Right ventricle myocardium superior (tissue), 1 donor: Measurements from ENCODE around the gene ABCB8. TPM values are rescaled to one million over a fixed set of nuclear protein-coding genes. Genes with fewer than 3 reads are reported as not detected.

ENCODE experiments used
- ATAC-seq: fragments of 200-7000 bp; cut with Tn5 transposase; one replicate; pipeline ENCODE4 v1.9.1; 2020; ENCODE audit warnings: mild to moderate bottlenecking; ENCODE audit not compliant: poor library complexity
- DNase-seq: peaks from one replicate; pipeline ENCODE4 v3.0.0-alpha.2; 2020
- intact Hi-C: fragments of 100-400 bp; cut with DNase I; formaldehyde crosslinking; loops from one replicate; pipeline ENCODE4 v1.11.2; 2022
- total RNA-seq: library from RNA; stranded (reverse); fragmentation: NEBNext Ultra II Directional; extraction: Animal tissue kit (Norgen Biotek cat#: 25700); gene quantifications from one replicate; pipeline ENCODE4 v1.2.1, GENCODE V29; 2021
- donor health status: DM: no; HTN: yes; CAD: no; lungs with severe emphysema.

Gene ABCB8
- total RNA-seq, 1 donor from 2014 or later: 24.6 TPM

DNA sequence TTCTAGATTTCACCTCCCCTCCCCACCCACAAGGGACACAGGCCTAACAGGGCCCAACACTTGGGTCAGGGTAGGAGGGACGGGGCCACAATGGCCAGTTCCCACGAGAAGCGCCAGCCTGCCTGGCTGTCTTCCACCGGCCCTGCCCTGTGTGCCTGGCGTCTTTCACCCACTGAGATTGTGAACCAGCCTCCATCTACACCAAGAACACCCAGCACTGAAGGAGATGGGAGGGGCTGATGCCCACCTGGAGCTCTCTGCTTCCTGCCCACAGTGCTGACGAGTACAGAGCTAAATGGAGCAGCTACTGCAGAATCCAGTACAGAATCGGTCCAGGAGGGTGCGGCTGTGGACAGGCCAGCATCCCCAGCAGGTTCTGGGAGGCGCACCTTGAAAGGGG lies 17.7 kb downstream of the ABCB8 start:
- intact Hi-C loops: no loop called here
- DNase-seq: no peak
- no peak for ATAC-seq

DNA sequence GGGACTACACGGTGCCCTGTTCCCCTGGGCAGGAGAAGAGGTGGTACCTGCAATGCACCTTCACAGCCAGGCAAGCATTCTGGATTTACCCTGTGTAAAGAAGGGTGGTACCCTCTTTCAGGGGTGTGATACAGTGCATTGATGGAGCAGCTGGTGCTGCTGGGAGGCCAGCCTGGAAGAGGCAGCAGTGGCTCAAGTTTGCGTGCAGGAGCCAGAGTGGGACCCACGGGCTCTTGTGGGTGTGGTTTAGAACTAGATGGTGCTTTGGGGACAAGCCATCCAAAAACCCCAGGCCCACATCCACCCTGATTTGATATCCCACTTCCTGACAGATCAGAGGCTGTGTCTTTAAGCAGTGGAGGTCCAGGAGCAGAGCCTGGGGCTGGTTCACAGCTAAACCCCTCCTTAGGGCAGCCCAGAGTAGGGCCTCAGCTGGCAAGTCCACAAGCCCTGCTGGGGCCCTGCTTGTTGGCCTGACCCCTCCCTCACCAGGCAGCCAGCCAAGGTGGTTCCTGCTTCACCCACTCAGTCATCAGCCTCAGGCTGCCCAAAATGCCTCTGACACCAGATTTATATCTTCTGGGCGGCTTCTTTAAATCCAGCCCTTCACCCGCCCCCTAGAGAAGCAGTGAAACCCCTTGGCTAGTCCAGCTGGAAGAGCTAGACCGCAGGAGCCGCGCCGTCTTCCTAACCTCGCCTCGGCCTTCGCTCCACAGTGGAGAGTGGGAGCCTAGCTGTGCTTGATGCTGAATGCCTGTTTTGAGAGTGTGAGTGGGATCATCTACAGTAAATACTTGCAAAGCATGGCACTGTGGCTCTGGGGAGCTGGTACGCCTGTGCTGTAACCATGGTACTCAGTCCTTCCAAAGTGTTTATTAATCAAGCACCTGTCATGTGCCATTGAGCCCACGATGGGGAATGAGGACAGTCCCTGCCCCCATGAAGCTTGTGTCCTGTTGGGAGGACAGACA lies 18.6 kb downstream of the ABCB8 start:
- no peak for ATAC-seq
- intact Hi-C loops: no loop called here
- DNase-seq: no peak

DNA sequence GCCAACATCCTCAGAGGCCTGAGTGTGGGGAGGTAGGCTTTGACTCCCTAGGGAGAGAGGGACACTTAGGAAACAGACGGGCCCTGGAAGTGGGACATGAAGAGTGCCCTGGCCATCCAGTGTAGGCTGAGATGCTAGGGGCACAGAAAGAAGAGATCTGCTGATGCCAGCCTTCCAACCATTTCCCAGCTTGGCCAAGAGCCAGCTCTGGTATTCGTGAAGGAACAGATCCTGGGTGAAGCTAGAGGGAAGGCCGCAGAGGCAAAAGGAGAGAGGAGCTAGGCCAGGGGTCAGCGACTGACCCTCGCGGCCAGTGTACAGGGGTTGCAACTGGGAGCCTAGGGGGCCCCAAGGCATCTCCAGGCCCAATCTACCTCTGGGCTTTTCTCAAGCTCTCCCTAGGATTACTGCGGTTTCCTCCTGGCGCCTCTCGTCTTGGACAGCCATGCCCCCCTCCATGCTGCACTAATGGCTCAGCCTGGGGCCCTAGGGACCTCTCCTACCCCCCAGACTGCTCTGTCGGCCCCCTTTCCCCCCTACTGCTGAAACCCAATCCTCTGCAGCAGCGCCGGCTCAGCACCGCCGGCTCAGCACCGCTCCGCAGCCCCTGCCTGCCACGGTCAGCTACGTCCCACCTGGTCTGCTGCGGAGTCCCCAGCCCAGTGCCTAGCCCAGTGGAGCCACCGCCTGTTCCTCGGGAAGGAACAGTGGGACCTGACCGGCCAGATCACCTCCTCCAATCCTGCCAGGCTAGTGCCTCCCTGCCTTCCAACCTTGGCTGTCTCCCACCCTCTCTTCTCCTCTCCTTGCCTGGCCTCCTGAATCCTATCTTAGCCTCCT lies 19.9 kb downstream of the ABCB8 start, which contains the start of gene ASIC3:
Gene ASIC3, plus strand, starts transcription at position 556 of the 840 bp plus-strand sequence. CDS start 355 bp downstream, outside the sequence.
- intact Hi-C loops: no loop called here
- ATAC-seq (no peak), DNase-seq (no peak)

DNA sequence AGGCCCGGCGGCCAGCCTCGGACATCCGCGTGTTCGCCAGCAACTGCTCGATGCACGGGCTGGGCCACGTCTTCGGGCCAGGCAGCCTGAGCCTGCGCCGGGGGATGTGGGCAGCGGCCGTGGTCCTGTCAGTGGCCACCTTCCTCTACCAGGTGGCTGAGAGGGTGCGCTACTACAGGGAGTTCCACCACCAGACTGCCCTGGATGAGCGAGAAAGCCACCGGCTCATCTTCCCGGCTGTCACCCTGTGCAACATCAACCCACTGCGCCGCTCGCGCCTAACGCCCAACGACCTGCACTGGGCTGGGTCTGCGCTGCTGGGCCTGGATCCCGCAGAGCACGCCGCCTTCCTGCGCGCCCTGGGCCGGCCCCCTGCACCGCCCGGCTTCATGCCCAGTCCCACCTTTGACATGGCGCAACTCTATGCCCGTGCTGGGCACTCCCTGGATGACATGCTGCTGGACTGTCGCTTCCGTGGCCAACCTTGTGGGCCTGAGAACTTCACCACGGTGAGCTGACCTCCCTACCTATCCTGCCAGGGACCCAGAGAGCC lies 20.7 kb downstream of the ABCB8 start:
- intact Hi-C loops: no loop called here
- no peak for ATAC-seq
- DNase-seq: no peak

DNA sequence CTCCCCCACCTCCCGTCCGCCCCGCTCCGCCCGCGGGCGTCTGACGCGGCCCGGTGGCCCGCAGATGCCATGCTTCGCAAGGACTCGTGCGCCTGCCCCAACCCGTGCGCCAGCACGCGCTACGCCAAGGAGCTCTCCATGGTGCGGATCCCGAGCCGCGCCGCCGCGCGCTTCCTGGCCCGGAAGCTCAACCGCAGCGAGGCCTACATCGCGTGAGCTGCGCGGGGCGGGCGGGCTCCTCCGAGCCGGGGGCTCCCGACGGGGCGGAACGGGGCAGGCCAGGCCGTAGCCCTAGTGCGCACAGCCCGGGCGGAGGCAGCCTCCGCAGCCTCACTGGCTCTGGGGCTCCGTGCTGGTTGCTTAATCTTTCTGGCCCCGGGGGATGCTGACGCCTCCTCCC lies 22.9 kb downstream of the ABCB8 start:
- DNase-seq (peak; percentile 71), ATAC-seq (peak; percentile 69)
- intact Hi-C loops: no loop called here

DNA sequence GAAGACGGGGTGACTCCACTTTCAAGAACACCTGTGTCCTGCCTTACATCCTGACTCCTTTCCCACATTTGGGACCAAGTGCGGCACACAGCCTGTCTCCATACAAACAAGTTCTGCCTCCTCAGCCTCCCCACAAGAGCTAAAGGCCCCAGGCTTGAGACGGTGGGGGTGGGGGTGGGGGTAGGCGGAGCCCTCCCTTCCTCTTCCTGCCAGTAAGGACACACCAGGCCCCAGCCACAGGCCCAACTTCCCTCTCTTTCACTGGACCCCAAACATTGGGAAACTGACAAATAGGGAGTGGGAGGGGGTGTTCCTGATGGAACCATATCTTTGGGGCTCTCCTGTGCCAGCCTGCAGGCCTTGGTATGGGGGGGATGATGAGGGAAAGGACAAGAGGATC lies 24.8 kb downstream of the ABCB8 start:
- DNase-seq (no peak), ATAC-seq (no peak)
- intact Hi-C loops: no loop called here

DNA sequence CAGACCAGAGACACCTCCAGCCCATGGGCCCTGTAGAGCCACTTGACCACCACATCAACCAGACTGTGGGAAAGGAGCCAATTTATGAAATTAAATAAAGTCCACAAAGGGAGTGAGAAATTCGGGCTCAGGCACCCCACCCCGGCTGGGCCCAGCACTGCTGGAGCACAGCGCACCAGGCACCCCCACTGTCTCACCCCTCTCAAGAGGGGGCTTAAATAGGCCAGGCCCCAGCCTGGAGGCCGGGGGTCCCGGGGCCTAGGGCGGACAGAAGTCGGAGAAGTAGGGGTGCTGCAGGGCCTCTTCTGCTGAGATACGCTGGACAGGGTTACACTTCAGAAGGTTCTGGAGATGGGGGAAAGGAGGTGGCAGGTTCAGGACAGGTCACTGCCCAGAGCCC lies 25.5 kb downstream of the ABCB8 start:
- no peak for DNase-seq
- no peak for ATAC-seq
- intact Hi-C loops: no loop called here

DNA sequence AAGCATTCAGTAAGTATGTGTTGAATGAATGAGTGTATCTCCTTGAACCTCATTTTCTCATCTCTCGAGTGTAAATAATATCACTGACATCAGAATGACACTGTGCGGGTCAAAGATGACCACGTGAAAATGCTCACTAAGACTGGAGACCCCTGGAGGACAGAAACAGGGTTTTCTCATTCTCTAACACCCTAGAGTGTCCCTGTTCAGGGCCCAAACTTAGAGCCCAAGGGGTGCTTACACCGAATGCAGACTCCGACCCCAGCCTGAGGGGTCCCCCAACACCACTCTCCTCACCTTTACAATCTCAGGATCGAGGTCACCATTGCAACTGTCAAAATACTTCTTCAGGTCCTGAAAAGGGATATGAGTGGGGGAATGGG lies 28.0 kb downstream of the ABCB8 start:
- ATAC-seq (no peak), DNase-seq (no peak)
- intact Hi-C loops: no loop called here

DNA sequence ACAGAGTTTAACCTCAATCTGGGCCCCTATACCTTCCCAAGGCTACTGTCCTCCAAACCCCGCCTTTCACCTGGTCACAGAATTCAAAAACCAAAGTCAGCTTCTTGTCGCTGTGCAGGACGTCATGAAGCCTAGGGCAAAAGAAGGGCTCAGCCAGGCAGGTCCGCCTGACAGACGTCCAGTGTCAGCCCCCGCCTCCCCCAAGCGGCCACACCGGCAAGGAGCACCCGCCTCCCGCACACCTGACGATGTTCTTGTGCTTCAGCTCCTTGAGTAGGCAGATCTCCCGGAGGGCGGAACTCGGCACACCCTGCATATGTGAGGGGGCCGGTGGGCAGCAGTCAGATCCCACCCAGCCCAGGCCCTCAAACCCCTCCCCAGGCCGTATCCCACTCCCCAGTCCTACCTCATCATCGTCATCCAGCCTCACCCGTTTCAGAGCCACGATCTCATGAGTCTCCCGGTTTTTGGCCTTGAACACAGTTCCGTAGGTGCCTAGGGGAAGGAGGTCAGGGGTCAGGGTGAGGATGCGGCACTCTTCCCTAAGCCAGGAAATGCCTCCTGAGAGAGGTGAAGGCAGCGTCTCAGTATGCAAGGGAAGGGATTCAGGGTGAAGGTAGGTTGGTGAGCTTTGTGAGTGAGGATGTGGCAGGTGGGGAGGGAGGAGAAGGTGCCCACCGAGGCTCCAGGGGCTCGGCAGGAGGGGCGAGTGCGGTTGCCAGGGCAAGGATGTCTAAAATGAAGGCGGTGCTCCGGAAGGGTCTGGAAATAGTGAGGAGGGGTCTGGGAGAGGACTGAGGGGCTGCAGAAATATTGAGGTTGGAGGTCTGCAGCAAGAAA lies 28.6 kb downstream of the ABCB8 start:
- intact Hi-C loops: no loop called here
- ATAC-seq: no peak
- no peak for DNase-seq

DNA sequence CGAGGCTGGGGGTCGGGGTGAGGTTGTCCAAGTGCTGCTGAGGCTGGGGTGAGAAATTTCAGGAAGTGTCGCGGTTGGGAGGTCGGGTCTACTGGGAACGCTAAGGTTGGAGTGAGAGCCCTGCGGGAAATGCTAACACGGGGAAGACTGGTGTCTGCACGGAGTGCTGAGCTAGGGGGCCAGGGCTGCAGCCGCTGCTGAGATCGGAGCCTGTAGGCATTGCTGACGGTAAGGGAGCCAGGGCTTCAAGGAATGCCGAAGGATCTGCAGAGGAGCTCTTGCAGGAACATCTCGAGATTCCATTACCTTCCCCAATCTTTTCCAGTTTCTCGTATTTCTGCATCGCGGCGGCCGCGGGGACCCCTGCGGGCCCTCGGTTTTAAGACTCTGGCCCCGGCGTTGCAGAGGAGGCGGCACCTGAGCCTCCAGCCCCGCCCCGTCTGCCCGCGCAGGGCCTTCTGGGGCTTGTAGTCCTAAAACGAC lies 29.3 kb downstream of the ABCB8 start, which contains the start of gene CDK5:
Gene CDK5, minus strand, starts transcription at position 392 of the 483 bp plus-strand sequence. Its CDS starts 49 bp downstream, at position 343.
- intact Hi-C loops: no loop called here
- DNase-seq: no peak
- peak; percentile 0 for ATAC-seq

DNA sequence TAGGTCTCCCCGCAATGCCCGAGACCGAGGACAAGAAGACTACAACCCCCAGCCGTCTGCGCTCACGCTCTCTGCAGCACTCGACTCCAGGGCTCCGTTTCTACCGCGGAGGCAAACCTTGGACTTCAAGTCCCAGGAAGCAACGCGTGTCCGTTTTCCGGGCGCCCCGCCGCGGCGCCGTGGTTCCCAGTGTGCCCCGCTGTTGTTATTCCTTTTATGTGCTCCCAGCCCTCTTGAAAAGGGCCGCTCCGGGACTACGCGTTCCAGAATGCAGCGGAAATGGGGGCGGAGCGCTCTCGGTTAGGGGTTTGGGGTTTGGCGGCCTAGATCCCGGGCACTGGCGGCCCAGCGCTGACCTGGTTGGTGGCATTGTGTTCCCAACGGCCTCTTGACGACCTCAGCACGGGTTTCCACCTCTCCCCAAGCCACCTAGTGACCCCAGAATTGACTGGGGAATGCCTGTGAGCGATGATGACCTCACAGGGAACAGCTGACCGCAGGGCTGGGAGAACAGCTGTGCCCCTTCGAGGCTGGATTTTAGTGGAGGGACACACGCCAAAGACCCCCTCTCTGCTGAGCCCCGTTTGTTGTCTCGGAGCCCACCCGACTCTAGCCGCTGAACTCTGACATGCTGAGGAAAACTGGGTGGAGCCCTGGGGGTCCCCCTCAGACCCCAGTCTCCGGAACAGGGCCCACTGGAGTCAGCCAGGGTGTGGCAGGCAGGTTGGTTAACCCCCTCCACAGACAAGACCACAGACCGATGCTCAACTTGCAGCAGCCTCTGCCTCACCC lies 29.9 kb downstream of the ABCB8 start:
- peak; percentile 99 for DNase-seq
- peak; percentile 89 for ATAC-seq
- intact Hi-C loops: no loop called here

DNA sequence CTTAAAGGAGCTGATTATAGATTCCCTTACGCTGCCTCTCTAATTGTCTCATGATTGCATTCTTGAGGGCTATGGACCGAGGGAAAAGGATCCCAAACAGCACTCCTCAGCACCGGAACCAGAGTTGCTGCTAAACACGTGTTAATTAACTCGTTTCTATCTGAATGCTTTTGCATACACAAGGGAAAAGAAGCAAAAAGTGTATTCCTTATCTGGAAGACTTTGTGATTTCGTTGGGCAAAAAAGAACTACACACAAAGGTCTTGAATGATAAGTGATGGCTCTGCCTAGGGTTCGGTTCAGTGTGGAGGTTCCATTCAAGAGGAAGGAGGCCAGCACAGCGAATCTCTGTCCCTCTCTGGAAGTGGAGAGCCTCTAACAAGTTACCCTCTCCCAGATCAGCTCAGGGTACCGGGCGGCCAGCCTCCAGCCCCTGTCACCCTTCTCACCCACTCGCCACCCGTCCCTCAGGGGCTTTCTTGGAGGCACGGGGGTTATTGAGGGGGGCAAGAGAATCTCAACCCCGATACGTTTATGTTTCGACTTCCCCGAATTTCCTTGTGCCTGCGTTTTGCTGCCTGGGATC lies 30.6 kb downstream of the ABCB8 start:
- intact Hi-C loops: no loop called here
- DNase-seq (no peak), ATAC-seq (no peak)

DNA sequence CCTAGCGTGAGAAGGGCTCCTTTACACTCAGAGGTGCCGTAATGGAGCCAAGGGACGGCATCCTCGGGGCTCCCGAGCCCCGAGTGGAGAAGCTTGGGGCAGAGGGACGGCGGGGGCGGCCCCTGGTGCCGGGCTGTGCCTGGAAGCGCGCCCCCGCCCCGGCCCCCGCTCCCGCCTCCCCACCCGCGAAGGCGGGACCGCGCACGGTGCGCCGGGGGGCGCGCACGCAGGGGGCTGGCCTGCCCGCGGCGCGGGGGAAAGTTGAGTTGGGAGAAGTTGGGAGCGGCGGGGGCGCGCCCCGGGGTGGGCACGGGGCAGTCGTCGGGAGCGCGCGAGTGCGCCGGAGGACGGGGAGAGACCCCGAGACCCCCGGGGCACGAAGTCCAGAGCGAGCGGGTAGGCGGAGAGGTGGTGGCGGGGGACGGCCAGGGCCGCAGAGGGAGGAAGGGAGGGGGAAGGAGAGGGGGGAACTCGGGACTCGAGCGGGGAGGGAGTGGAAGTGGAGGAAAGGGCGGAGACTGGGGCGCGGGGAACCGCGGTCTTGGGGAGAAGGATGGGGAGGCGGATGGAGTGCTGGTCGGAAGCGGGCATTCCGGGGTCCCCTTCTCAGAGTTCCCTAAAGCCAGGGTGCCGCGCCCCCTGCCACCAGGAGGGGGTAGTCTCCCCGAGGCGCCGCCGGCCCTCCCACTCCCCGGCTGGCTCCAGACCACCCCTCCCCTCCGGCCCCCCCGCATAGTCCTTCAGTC lies 31.3 kb downstream of the ABCB8 start, which contains the start of gene SLC4A2:
Gene SLC4A2, plus strand, starts transcription at position 223 of the 746 bp plus-strand sequence. CDS start 2,399 bp downstream, outside the sequence.
- intact Hi-C loops: no loop called here
- ATAC-seq (peak; percentile 75), DNase-seq (peak; percentile 88)

DNA sequence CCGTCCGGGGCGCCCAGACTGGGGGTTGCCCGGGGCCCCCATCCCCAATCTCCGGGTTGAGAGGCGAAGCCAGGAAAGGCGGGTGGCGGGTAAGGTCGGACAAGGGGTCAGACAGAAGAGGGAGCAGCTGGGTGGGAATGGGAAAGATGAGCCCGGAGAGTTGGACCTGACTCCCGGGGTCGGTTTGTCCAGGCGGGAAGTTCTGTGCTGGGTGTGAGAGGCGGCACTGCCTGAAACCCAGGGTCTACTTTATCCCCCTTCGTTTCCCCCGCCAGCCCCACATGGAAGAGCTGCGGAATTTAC lies 31.8 kb downstream of the ABCB8 start:
- ATAC-seq: no peak
- DNase-seq: no peak
- intact Hi-C loops: no loop called here

DNA sequence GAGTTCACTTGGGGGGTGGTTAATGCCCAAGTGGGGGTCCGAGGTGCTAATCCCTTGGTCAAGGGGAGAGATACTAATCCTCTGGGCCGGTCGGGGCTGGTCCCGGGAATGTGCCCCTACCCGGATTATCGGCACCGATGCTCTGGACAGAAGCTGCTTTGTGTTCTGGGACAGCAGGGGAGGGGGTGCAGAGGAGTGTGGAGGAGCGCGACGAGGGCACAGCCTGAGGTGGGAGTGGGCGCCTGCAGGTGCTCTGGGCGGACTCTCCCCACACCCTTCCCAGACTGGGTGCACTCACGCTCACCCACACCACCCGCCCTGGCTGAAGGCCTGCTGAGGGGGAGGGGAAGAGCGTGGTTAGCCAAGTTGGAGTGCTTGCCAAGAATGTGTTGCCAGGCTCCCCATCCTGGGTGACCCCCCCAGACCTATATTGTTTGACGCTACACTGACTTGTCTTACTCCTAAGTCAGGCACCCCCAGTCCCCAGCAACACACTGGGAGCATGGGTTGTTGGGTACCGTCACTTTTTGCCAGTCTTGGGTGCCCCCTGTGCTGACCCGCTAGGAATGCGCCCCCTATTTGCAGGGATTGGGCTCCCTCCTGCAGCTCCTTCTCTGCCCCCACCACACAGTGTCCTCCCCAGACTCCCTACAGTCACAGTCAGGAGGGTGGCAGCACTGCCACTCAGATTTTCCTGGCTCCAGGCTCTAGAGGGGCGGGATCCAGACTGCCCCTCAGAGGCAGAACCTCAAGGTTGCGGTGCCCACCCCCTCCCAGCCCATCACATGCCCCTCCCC lies 32.4 kb downstream of the ABCB8 start:
- no peak for ATAC-seq
- no peak for DNase-seq
- intact Hi-C loops: no loop called here
